Measurements from ENCODE around the gene VEGFC. TPM values are rescaled to one million over a fixed set of nuclear protein-coding genes. Genes with fewer than 3 reads are reported as not detected.

Gene VEGFC, protein sequence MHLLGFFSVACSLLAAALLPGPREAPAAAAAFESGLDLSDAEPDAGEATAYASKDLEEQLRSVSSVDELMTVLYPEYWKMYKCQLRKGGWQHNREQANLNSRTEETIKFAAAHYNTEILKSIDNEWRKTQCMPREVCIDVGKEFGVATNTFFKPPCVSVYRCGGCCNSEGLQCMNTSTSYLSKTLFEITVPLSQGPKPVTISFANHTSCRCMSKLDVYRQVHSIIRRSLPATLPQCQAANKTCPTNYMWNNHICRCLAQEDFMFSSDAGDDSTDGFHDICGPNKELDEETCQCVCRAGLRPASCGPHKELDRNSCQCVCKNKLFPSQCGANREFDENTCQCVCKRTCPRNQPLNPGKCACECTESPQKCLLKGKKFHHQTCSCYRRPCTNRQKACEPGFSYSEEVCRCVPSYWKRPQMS
- 6.6 TPM for polyA plus RNA-seq
- long read RNA-seq, donor 1, partial matches to known transcripts: 0 of 3 reads
- long read RNA-seq, donor 1, other reads (novel, unspliced or antisense): 0 of 3 reads
- long read RNA-seq, donor 2, partial matches to known transcripts: 0 of 1 reads
- long read RNA-seq, donor 2, other reads (novel, unspliced or antisense): 0 of 1 reads
- long read RNA-seq, donor 3, partial matches to known transcripts: 0 of 2 reads
- long read RNA-seq, donor 3, other reads (novel, unspliced or antisense): 0 of 2 reads
- long read RNA-seq, donor 4, partial matches to known transcripts: 0 of 1 reads
- long read RNA-seq, donor 4, other reads (novel, unspliced or antisense): 0 of 1 reads
- long read RNA-seq, donor 5, partial matches to known transcripts: 0 of 1 reads
- long read RNA-seq, donor 5, other reads (novel, unspliced or antisense): 0 of 1 reads
- long read RNA-seq, donor 6, partial matches to known transcripts: 5 of 8 reads
- long read RNA-seq, donor 6, other reads (novel, unspliced or antisense): 0 of 8 reads
- long read RNA-seq, donor 7, partial matches to known transcripts: 0 of 1 reads
- long read RNA-seq, donor 7, other reads (novel, unspliced or antisense): 0 of 1 reads
- long read RNA-seq, donor 8, partial matches to known transcripts: 0 of 4 reads
- long read RNA-seq, donor 8, other reads (novel, unspliced or antisense): 0 of 4 reads
- long read RNA-seq, donor 9, partial matches to known transcripts: 0 of 2 reads
- long read RNA-seq, donor 9, other reads (novel, unspliced or antisense): 0 of 2 reads
- long read RNA-seq, donor 10, partial matches to known transcripts: 0 of 1 reads
- long read RNA-seq, donor 10, other reads (novel, unspliced or antisense): 0 of 1 reads
- long read RNA-seq, donor 11, partial matches to known transcripts: 0 of 1 reads
- long read RNA-seq, donor 11, other reads (novel, unspliced or antisense): 0 of 1 reads

DNA sequence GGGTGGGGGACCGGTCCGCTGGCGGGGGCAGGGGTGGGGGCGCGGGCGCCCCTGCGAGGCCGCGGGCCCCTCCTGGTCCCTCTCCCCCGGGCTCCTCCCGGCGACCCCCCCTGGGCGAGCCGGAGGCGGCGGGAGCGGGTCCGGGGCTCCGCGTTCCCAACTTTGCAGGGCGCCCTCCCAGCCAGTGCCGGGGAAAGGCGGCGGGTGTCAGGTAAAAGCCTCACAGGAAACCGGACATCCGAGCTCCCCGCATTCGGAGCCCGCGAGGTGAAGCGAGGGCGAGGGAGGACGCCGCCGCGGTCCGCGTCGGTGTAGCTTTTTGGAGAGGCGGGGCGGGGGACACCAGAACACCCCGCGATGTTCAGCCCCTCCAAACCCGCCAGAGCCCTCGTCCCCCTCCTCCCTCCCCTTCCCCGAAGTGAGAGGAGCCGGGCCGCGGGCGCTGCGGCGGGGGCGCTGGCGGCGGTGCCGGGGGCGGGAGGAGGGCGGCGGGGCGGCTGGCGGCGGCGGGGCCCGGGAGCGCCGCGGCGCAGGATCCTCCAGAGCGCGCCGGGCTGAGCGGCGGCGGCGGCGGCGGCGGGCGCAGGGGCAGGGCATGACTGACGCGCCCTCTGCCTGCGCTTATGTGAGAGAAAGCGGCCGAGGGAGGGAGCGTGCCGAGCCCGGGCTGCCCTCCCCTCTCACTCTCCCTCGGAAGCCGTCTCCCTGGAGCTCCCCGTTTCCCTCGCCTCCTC is at the start of gene VEGFC:
Gene VEGFC (minus strand): TSS at position 597 of the 734 bp plus-strand sequence. CDS start 611 bp downstream, outside the sequence.
- H3K27ac ChIP-seq (ENCODE audit: low read length): peak within 1 kb of the TSS; percentile 33
- H3K36me3 ChIP-seq (ENCODE audit: control insufficient read depth, insufficient read depth, low read length): no peaks in the 10 kb centered on the region
- H3K4me1 ChIP-seq (ENCODE audit: control insufficient read depth, insufficient read depth, low read length): peaks cover 3% of the 10 kb centered on the region
- DNase-seq: peak; percentile 7 to 44
- H3K27me3 ChIP-seq (ENCODE audit: control insufficient read depth, insufficient read depth, low read length): peaks cover 24% of the 10 kb centered on the region
- H3K9me3 ChIP-seq (ENCODE audit: control insufficient read depth, low read depth, low read length): no peaks in the 10 kb centered on the region
- WGBS (ENCODE audit: insufficient coverage, low lambda C conversion rate): no CpG with 5 or more reads among the region's 91 CpGs
- peak within 1 kb of the TSS; percentile 54 for H3K4me3 ChIP-seq (ENCODE audit: low read length)

DNA sequence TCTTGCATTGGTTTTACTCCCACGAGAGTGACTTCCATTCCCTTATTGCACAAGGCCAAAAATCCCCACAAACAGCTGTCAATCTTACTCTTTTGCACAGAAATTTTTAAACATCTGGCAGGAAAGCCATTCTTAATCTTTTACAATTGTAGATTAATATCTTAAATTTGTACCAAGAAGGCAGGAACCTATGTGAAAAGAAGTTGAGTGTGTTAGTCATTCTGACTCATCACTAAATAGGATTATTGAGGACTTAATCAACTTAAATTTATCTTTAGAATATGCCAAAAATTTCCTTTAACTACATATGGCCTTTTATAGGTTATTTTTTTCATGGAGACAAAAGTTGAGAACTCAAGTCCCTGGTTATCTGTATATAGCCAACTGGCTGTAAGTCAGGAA is 49.0 kb upstream of the VEGFC start:
- DNase-seq: no peak
- 100% methylated on average over 1 of the region's 1 CpG for WGBS (ENCODE audit: insufficient coverage, low lambda C conversion rate)
- H3K9me3 ChIP-seq (ENCODE audit: control insufficient read depth, low read depth, low read length): no peaks in the 10 kb centered on the region

DNA sequence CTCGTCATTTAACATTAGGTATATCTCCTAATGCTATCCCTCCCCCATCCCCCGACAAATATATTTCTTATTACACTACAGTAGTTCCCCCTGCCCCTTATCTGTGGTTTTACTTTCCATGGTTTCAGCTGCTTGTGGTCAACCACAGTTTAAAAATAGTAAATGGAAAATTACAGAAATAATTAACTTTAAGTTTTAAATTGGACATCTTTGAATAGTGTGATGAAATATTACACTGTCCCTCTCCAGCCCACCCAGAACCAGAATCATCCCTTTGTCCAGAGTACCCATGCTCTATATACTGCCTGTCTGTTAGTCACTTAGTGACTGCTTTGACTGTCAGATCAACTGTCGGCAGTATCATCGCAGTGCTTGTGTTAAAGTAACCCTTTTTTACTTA is 47.4 kb upstream of the VEGFC start:
- WGBS (ENCODE audit: insufficient coverage, low lambda C conversion rate): no CpG with 5 or more reads among the region's 4 CpGs
- no peak for DNase-seq
- Histone ChIP-seq H3K4me3 (ENCODE audit: low read length) (no peak overlapping the region), H3K36me3 (ENCODE audit: control insufficient read depth, insufficient read depth, low read length) (no peaks in the 10 kb centered on the region), H3K27ac (ENCODE audit: low read length) (no peak overlapping the region), H3K4me1 (ENCODE audit: control insufficient read depth, insufficient read depth, low read length) (no peaks in the 10 kb centered on the region), H3K27me3 (ENCODE audit: control insufficient read depth, insufficient read depth, low read length) (no peaks in the 10 kb centered on the region), H3K9me3 (ENCODE audit: control insufficient read depth, low read depth, low read length) (no peaks in the 10 kb centered on the region)

More for the DNA sequence above, 49.0 kb upstream of the VEGFC start:
- Histone ChIP-seq H3K27me3 (ENCODE audit: control insufficient read depth, insufficient read depth, low read length) (no peaks in the 10 kb centered on the region), H3K27ac (ENCODE audit: low read length) (no peak overlapping the region), H3K36me3 (ENCODE audit: control insufficient read depth, insufficient read depth, low read length) (no peaks in the 10 kb centered on the region), H3K4me3 (ENCODE audit: low read length) (no peak overlapping the region), H3K4me1 (ENCODE audit: control insufficient read depth, insufficient read depth, low read length) (no peaks in the 10 kb centered on the region)

GRCh38 chr4:176839656-176840055 is 46.9 kb upstream of the VEGFC start:
- Histone ChIP-seq H3K4me1 (ENCODE audit: control insufficient read depth, insufficient read depth, low read length) (no peaks in the 10 kb centered on the region), H3K36me3 (ENCODE audit: control insufficient read depth, insufficient read depth, low read length) (no peaks in the 10 kb centered on the region), H3K27me3 (ENCODE audit: control insufficient read depth, insufficient read depth, low read length) (no peaks in the 10 kb centered on the region), H3K4me3 (ENCODE audit: low read length) (no peak overlapping the region), H3K27ac (ENCODE audit: low read length) (no peak overlapping the region), H3K9me3 (ENCODE audit: control insufficient read depth, low read depth, low read length) (no peaks in the 10 kb centered on the region)
- no peak for DNase-seq
- WGBS (ENCODE audit: insufficient coverage, low lambda C conversion rate): no CpG with 5 or more reads among the region's 3 CpGs

GRCh38 chr4:176838601-176839433 is 46.1 kb upstream of the VEGFC start:
- DNase-seq: no peak
- H3K27ac ChIP-seq (ENCODE audit: low read length): no peak overlapping the region
- no peaks in the 10 kb centered on the region for H3K27me3 ChIP-seq (ENCODE audit: control insufficient read depth, insufficient read depth, low read length)
- no peaks in the 10 kb centered on the region for H3K36me3 ChIP-seq (ENCODE audit: control insufficient read depth, insufficient read depth, low read length)
- H3K4me3 ChIP-seq (ENCODE audit: low read length): no peak overlapping the region
- H3K9me3 ChIP-seq (ENCODE audit: control insufficient read depth, low read depth, low read length): no peaks in the 10 kb centered on the region
- 67% methylated on average over 3 of the region's 7 CpGs for WGBS (ENCODE audit: insufficient coverage, low lambda C conversion rate)
- H3K4me1 ChIP-seq (ENCODE audit: control insufficient read depth, insufficient read depth, low read length): no peaks in the 10 kb centered on the region

- H3K27me3 ChIP-seq (ENCODE audit: control insufficient read depth, insufficient read depth, low read length): no peaks in the 10 kb centered on the region
- no peak overlapping the region for H3K27ac ChIP-seq (ENCODE audit: low read length)
- H3K4me3 ChIP-seq (ENCODE audit: low read length): no peak overlapping the region
- no peak for DNase-seq
- no peaks in the 10 kb centered on the region for H3K36me3 ChIP-seq (ENCODE audit: control insufficient read depth, insufficient read depth, low read length)
- H3K9me3 ChIP-seq (ENCODE audit: control insufficient read depth, low read depth, low read length): no peaks in the 10 kb centered on the region
- no peaks in the 10 kb centered on the region for H3K4me1 ChIP-seq (ENCODE audit: control insufficient read depth, insufficient read depth, low read length)
- WGBS (ENCODE audit: insufficient coverage, low lambda C conversion rate): 100% methylated on average over 2 of the region's 4 CpGs
These were observed 44.6 kb upstream of the VEGFC start for GRCh38 chr4:176837169-176837895.

- H3K27me3 ChIP-seq (ENCODE audit: control insufficient read depth, insufficient read depth, low read length): no peaks in the 10 kb centered on the region
- no peaks in the 10 kb centered on the region for H3K9me3 ChIP-seq (ENCODE audit: control insufficient read depth, low read depth, low read length)
- H3K36me3 ChIP-seq (ENCODE audit: control insufficient read depth, insufficient read depth, low read length): no peaks in the 10 kb centered on the region
- no peak for DNase-seq
- no peak overlapping the region for H3K27ac ChIP-seq (ENCODE audit: low read length)
- 100% methylated on average over 2 of the region's 2 CpGs for WGBS (ENCODE audit: insufficient coverage, low lambda C conversion rate)
- no peak overlapping the region for H3K4me3 ChIP-seq (ENCODE audit: low read length)
- H3K4me1 ChIP-seq (ENCODE audit: control insufficient read depth, insufficient read depth, low read length): no peaks in the 10 kb centered on the region
These were observed 41.8 kb upstream of the VEGFC start for GRCh38 chr4:176834531-176834930.

GRCh38 chr4:176833400-176834175 is 40.9 kb upstream of the VEGFC start:
- H3K36me3 ChIP-seq (ENCODE audit: control insufficient read depth, insufficient read depth, low read length): no peaks in the 10 kb centered on the region

More at GRCh38 chr4:176833400-176834175, 40.9 kb upstream of the VEGFC start:
- peak in 1 of 2 donors; percentile 7 for DNase-seq
- Histone ChIP-seq H3K27me3 (ENCODE audit: control insufficient read depth, insufficient read depth, low read length) (no peaks in the 10 kb centered on the region), H3K4me3 (ENCODE audit: low read length) (no peak overlapping the region), H3K4me1 (ENCODE audit: control insufficient read depth, insufficient read depth, low read length) (no peaks in the 10 kb centered on the region), H3K27ac (ENCODE audit: low read length) (no peak overlapping the region), H3K9me3 (ENCODE audit: control insufficient read depth, low read depth, low read length) (no peaks in the 10 kb centered on the region)
- 71% methylated on average over 1 of the region's 4 CpGs for WGBS (ENCODE audit: insufficient coverage, low lambda C conversion rate)

Measured in large intestine (tissue), 12 donors.